Measurements from ENCODE around the gene KRTAP5-7.

Gene KRTAP5-7

GRCh38 chr11:71491940-71492339, 35.1 kb upstream of the KRTAP5-7 start:
- Mint-ChIP-seq H3K27ac (no peak overlapping the region), H3K9me3 (peaks cover 5% of the 10 kb centered on the region), H3K27me3 (ENCODE audit: low read depth, poor library complexity) (peaks cover 2% of the 10 kb centered on the region), H3K4me3 (no peak overlapping the region), H3K36me3 (ENCODE audit: low read depth) (peaks cover 52% of the 10 kb centered on the region), H3K4me1 (peaks cover 43% of the 10 kb centered on the region)
- TF ChIP-seq, protein P1, sequence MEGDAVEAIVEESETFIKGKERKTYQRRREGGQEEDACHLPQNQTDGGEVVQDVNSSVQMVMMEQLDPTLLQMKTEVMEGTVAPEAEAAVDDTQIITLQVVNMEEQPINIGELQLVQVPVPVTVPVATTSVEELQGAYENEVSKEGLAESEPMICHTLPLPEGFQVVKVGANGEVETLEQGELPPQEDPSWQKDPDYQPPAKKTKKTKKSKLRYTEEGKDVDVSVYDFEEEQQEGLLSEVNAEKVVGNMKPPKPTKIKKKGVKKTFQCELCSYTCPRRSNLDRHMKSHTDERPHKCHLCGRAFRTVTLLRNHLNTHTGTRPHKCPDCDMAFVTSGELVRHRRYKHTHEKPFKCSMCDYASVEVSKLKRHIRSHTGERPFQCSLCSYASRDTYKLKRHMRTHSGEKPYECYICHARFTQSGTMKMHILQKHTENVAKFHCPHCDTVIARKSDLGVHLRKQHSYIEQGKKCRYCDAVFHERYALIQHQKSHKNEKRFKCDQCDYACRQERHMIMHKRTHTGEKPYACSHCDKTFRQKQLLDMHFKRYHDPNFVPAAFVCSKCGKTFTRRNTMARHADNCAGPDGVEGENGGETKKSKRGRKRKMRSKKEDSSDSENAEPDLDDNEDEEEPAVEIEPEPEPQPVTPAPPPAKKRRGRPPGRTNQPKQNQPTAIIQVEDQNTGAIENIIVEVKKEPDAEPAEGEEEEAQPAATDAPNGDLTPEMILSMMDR (IDR thresholded peaks at IDR 0.05) = no peak
- DNase-seq = no peak

DNA sequence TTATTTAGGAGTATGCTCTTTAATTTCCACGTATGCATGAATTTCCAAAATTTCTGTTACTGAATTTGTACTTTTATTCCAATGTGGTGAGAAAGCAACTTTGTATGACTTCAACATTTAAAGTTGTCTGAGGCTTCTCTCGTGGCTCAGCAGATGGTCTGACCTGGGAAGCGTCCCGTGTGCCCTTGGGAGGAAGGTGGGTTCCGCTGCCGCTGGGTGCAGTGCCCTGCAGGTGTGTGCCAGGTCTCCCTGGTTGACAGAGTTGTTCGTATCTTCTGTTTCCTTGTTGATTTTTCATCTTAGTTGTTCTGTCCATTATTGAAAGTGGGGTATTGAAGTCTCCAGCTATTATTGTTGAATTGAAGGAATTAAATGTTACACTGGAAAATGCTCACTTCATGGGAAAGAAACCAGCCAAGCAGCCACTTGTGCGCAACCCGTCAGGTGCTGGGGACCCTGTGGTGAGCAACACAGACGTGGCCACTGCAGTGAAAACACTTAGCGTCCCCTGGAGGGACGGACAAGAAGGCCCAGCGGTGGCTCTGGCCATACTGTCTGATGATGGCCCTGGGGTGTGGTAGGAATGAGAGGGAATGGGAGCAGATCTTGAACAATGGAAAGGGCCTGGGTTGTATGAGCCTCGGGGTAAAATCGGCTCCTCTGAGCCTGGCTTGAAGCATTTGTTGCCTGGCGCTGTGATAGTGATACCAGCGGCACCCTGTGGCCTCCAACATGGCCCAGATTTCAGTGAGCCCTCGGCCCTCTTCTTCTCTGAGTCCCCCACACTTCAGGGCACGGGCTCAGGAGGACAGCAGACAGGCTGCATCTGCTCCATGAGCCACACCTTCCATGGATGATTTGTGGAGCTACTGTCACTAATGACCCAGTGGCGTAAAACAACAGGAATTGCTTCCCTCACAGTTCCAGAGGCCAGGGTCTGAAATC, 31.5 kb upstream of the KRTAP5-7 start:
- H3K27ac Mint-ChIP-seq = peak overlapping the region; percentile 76
- peaks cover 5% of the 10 kb centered on the region for H3K9me3 Mint-ChIP-seq
- peaks cover 13% of the 10 kb centered on the region for H3K4me1 Mint-ChIP-seq
- peaks cover 70% of the 10 kb centered on the region for H3K36me3 Mint-ChIP-seq (ENCODE audit: low read depth)
- TF ChIP-seq, protein P1 (IDR thresholded peaks at IDR 0.05) = no peak
- no peak for DNase-seq
- peaks cover 2% of the 10 kb centered on the region for H3K27me3 Mint-ChIP-seq (ENCODE audit: low read depth, poor library complexity)
- no peak overlapping the region for H3K4me3 Mint-ChIP-seq

DNA sequence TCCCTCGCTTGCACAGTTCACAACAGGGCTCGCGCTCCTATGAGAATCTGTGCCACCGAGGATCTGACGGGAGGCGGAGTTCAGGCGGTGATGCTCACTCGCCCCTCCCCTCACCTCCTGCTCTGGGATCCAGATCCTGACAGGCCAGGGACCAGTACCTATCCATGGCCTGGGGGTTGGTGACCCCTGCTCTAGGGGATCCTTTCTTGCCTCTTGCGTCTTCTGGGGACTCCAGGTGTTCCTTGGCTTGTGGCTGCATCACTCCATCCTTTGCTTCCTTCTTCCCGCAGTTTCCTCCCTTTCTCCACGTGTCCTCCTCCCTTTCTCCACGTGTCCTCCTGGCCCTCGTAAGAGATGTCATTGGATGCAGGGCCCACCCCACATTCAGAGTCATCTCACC, 30.6 kb upstream of the KRTAP5-7 start:
- peak overlapping the region; percentile 75 for H3K27ac Mint-ChIP-seq
- H3K36me3 Mint-ChIP-seq (ENCODE audit: low read depth) = peaks cover 68% of the 10 kb centered on the region
- peaks cover 5% of the 10 kb centered on the region for H3K9me3 Mint-ChIP-seq
- TF ChIP-seq, protein P1 (IDR thresholded peaks at IDR 0.05) = no peak
- no peak for DNase-seq
- peaks cover 13% of the 10 kb centered on the region for H3K4me1 Mint-ChIP-seq
- no peak overlapping the region for H3K4me3 Mint-ChIP-seq
- H3K27me3 Mint-ChIP-seq (ENCODE audit: low read depth, poor library complexity) = no peaks in the 10 kb centered on the region

DNA sequence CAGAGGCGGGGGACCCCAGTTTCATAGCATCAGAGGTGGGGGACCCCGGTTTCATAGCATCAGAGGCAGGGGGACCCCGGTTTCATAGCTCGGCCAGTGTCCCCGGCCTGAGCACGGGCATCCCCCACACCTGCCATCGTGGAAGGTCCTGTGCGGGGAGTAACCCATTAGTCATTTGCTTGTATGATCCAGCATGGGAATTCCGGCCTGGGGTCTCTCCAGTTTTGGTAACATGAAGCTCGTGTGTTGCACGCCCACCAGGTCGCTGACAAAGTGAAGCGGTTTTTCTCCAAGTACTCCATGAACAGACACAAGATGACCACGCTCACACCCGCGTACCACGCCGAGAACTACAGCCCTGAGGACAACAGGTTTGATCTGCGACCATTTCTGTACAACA, 29.0 kb upstream of the KRTAP5-7 start:
- DNase-seq = no peak
- peaks cover 57% of the 10 kb centered on the region for H3K36me3 Mint-ChIP-seq (ENCODE audit: low read depth)
- no peaks in the 10 kb centered on the region for H3K27me3 Mint-ChIP-seq (ENCODE audit: low read depth, poor library complexity)
- TF ChIP-seq, protein P1 (IDR thresholded peaks at IDR 0.05) = no peak
- no peak overlapping the region for H3K4me3 Mint-ChIP-seq
- H3K27ac Mint-ChIP-seq = no peak overlapping the region
- peaks cover 13% of the 10 kb centered on the region for H3K4me1 Mint-ChIP-seq
- H3K9me3 Mint-ChIP-seq = peaks cover 5% of the 10 kb centered on the region

DNA sequence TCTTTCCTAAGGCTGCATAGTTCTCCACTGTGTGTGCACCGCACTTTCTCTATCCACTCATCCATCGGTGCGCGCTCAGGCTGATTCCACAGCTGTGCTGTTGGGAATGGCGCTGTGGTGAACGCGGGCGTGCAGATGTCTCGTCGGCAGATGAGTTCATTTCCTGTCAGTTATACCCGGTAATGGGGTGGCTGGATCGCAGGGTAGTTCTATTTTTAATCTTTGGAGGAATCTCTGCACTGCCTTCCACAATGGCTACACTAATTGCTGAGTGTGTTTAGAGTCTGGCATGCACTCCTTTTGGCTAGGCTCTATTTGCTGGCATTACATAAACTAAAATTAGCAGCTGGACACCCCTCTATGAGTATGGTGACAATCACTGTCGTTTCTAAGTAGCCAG, 27.9 kb upstream of the KRTAP5-7 start:
- Mint-ChIP-seq H3K36me3 (ENCODE audit: low read depth) (peaks cover 54% of the 10 kb centered on the region), H3K9me3 (peaks cover 5% of the 10 kb centered on the region), H3K27ac (peak overlapping the region; percentile 57), H3K27me3 (ENCODE audit: low read depth, poor library complexity) (no peaks in the 10 kb centered on the region), H3K4me1 (peaks cover 13% of the 10 kb centered on the region), H3K4me3 (no peak overlapping the region)
- DNase-seq = no peak
- TF ChIP-seq, protein P1 (IDR thresholded peaks at IDR 0.05) = no peak

DNA sequence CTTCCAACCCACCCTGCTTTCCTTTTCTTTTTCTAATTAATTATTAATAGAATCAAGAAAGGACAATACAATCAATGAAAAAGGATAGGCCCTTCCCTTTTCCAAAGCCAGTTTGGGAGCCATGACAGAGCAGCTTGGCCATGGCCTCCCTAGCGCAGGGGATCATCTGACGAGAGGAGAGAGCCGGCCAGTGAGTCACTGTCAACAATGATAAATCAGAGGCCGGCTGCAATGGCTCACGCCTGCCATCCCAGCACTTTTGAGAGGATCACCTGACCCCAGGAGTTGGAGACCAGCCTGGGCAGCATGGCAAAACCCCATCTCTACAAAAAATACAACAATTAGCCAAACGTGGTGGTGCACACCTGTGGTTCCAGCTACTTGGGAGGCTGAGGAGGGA, 27.5 kb upstream of the KRTAP5-7 start:
- TF ChIP-seq, protein P1 (IDR thresholded peaks at IDR 0.05) = no peak
- Mint-ChIP-seq H3K9me3 (peaks cover 5% of the 10 kb centered on the region), H3K36me3 (ENCODE audit: low read depth) (peaks cover 53% of the 10 kb centered on the region), H3K27me3 (ENCODE audit: low read depth, poor library complexity) (no peaks in the 10 kb centered on the region), H3K4me3 (no peak overlapping the region), H3K4me1 (peaks cover 15% of the 10 kb centered on the region), H3K27ac (no peak overlapping the region)
- DNase-seq = no peak

Data from nephron progenitor cell (in vitro differentiated cells).